Upper lobe of right lung (tissue), 1 donor: ENCODE measurements around the gene EDIL3. TPM values are rescaled to one million over a fixed set of nuclear protein-coding genes. Genes with fewer than 3 reads are reported as not detected.
"Not testable (repeated sequence)": the region's sequence is repeated elsewhere in the genome, so short reads cannot be mapped to it uniquely, and the experiment has no call there.

Experiments used
- ATAC-seq: fragments of 200-7000 bp; cut with Tn5 transposase; one replicate; pipeline ENCODE4 v1.9.1; 2020; ENCODE audit warnings: mild to moderate bottlenecking, moderate library complexity
- DNase-seq: peaks from one replicate; pipeline ENCODE4 v3.0.0-alpha.2; 2020
- H3K27ac ChIP-seq: fragments of 200-600 bp; one replicate; pipeline ENCODE4 v1.8.0; 2022
- H3K27me3 ChIP-seq: fragments of 200-600 bp; one replicate; pipeline ENCODE4 v1.8.0; 2022; ENCODE audit warnings: mild to moderate bottlenecking
- H3K36me3 ChIP-seq: fragments of 200-600 bp; one replicate; pipeline ENCODE4 v1.8.0; 2022
- H3K4me1 ChIP-seq: fragments of 200-600 bp; one replicate; pipeline ENCODE4 v1.8.0; 2022
- H3K4me3 ChIP-seq: fragments of 200-600 bp; one replicate; pipeline ENCODE4 v1.8.0; 2022; ENCODE audit warnings: mild to moderate bottlenecking
- H3K9me3 ChIP-seq: fragments of 200-600 bp; one replicate; pipeline ENCODE4 v1.8.0; 2022
- intact Hi-C: fragments of 100-400 bp; cut with DNase I; formaldehyde crosslinking; loops from one replicate; pipeline ENCODE4 v1.11.0; 2022
- total RNA-seq: library from RNA; stranded (reverse); fragmentation: NEBNext Ultra II Directional; extraction: Animal tissue kit (Norgen Biotek cat#: 25700); gene quantifications from one replicate; pipeline ENCODE4 v1.2.1, GENCODE V29; 2021
- TF ChIP-seq, protein P1 (sequence below): fragments of 200-600 bp; IDR thresholded peaks from one replicate; pipeline ENCODE4 v1.8.0; 2022; ENCODE audit warnings: antibody characterized with exemption
- donor health status: DM: no; HTN: yes; CAD: no; lungs with severe emphysema.

The EDIL3 gene
- total RNA-seq, 1 donor from 2014 or later, result 42.4 TPM

DNA sequence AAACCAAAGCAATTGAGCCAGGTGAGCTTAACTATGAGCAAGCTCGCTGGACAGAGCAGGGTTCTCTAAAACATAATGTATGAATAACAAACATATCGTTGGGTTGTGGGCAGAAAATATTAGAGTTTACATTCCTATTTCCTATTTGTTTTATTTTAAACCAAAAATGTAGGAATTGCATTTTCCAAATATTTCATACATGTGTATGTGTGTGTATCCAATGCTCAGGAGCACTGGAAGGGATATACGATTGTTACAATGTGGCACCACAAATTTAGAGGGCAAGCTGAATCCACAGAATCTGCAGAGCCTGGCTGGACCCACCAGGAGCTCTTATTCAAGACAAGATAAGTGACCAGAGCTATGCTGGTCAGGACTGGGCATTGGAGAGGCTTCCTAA is 338.7 kb downstream of the EDIL3 start:
- DNase-seq (no peak), ATAC-seq (no peak)
- H3K4me3 ChIP-seq, result no peak overlapping the region
- H3K27me3 ChIP-seq, result no peaks in the 10 kb centered on the region
- TF ChIP-seq, protein P1, sequence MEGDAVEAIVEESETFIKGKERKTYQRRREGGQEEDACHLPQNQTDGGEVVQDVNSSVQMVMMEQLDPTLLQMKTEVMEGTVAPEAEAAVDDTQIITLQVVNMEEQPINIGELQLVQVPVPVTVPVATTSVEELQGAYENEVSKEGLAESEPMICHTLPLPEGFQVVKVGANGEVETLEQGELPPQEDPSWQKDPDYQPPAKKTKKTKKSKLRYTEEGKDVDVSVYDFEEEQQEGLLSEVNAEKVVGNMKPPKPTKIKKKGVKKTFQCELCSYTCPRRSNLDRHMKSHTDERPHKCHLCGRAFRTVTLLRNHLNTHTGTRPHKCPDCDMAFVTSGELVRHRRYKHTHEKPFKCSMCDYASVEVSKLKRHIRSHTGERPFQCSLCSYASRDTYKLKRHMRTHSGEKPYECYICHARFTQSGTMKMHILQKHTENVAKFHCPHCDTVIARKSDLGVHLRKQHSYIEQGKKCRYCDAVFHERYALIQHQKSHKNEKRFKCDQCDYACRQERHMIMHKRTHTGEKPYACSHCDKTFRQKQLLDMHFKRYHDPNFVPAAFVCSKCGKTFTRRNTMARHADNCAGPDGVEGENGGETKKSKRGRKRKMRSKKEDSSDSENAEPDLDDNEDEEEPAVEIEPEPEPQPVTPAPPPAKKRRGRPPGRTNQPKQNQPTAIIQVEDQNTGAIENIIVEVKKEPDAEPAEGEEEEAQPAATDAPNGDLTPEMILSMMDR, result no peak
- peaks cover 6% of the 10 kb centered on the region for H3K9me3 ChIP-seq
- no peaks in the 10 kb centered on the region for H3K36me3 ChIP-seq
- H3K4me1 ChIP-seq, result no peaks in the 10 kb centered on the region
- intact Hi-C loops, result no loop called here
- no peak overlapping the region for H3K27ac ChIP-seq

DNA sequence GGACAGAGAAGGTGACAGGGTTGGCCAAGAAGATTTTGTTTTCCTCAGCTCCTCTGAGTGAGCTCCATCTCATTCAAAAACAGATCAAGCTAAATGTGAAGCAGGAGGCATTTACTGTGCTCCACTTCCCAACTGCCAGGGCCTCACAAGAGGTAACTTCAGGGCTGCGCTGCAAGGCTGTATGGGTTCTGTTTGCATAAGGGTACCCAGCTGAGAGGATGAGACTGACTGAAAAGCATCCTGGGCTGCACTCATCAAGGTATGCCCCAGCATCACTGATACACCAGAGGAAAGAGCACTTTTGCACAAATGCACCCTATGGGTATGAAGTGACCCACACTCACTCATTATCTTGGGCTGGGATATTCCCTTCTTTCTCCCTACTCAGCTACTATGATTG is 347.8 kb downstream of the EDIL3 start:
- Histone ChIP-seq H3K4me3 (no peak overlapping the region), H3K4me1 (no peaks in the 10 kb centered on the region), H3K36me3 (no peaks in the 10 kb centered on the region), H3K27ac (no peak overlapping the region), H3K27me3 (no peaks in the 10 kb centered on the region), H3K9me3 (no peaks in the 10 kb centered on the region)
- ATAC-seq, result no peak
- intact Hi-C loops, result no loop called here
- DNase-seq, result no peak
- TF ChIP-seq, protein P1, result no peak

DNA sequence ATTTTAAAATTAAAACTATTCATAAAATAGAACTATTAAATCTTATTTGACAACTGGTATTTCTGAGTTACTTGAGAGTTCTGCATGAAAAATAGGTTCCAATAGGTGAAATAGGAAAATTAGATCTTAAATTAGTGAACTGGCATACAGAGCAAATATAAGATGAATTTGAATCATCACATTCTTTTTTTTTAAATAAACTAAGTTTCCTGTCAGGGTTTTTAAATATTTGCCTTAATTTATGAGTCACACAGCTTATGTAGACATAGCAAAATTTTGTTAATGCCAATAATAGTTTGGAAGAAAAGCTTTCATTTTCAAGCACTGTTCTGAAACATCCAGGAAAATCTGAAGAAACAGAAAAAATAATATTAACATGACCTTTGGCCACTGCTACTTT is 352.4 kb downstream of the EDIL3 start:
- no peaks in the 10 kb centered on the region for H3K9me3 ChIP-seq
- DNase-seq (no peak), ATAC-seq (no peak)
- no peaks in the 10 kb centered on the region for H3K36me3 ChIP-seq
- H3K4me3 ChIP-seq, result no peak overlapping the region
- intact Hi-C loops, result no loop called here
- H3K4me1 ChIP-seq, result no peaks in the 10 kb centered on the region
- TF ChIP-seq, protein P1, result no peak
- H3K27me3 ChIP-seq, result no peaks in the 10 kb centered on the region
- H3K27ac ChIP-seq, result no peak overlapping the region

DNA sequence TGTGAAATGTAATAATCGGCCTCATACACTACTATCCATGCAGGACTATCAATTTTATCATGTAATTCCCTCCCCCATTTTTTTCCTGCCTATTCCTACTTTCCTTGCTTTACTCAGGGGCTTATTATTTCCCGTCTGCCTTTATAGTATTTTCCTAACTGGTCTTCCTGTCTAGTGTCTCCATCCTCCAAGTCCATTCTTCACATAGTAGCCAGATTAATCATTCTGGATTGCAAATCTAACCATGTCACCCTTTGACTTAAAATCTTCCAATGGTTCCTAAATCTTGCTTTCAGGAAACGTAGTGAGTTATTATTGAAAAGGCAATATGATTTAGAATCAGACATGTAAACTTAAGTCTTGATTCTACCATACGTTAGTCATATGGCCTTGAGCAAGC is 356.6 kb downstream of the EDIL3 start:
- ATAC-seq, result no peak
- Histone ChIP-seq H3K4me1 (no peaks in the 10 kb centered on the region), H3K4me3 (no peak overlapping the region), H3K36me3 (no peaks in the 10 kb centered on the region), H3K27ac (no peak overlapping the region), H3K9me3 (no peaks in the 10 kb centered on the region), H3K27me3 (no peaks in the 10 kb centered on the region)
- TF ChIP-seq, protein P1, result no peak
- intact Hi-C loops, result no loop called here
- DNase-seq, result no peak

DNA sequence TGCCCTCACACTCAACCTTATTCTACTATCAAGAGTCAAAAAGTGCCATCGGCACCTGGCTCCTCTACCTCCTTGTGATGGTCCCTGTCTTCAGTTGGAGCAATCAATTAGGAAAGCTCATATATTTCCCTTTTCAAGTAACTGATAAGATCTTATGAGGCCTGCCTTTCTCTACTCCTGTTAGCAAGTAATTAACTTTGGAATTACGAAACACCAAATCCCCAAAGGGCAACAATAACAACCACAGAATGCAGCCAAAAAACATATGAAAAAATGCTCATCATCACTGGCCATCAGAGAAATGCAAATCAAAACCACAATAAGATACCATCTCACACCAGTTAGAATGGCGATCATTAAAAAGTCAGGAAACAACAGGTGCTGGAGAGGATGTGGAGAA is 366.2 kb downstream of the EDIL3 start:
- H3K36me3 ChIP-seq, DNase-seq, H3K4me3 ChIP-seq, ATAC-seq, H3K9me3 ChIP-seq, H3K27me3 ChIP-seq, intact Hi-C loops, H3K27ac ChIP-seq, H3K4me1 ChIP-seq: not testable (repeated sequence)

DNA sequence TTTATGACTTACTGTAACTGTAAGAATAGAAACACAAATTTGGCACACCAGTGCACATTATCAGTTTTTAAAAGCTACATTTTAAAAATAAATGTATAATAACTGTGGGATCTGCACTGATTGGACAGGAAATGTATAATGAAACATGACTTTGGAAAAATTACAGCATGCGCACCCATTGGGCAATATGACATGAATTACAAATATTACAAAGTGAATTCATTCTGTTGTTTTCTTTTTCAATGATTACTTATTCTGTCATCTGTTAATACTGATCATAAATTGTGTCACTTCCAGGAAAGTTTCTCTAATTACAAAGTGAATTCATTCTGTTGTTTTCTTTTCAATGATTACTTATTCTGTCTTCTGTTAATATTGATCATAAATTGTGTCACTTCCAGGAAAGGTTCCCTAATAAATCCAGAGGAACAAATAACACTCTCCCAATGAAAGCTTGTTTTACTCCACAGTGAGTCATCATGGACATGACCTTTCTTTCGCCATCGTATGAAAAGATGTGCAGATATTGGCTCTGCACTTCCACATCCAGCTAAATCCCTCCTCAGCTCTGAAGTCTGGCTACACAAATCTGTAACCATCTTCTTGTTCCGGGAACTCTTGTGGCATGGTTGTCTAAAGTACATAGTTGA is 367.0 kb downstream of the EDIL3 start:
- H3K27ac ChIP-seq, result no peak overlapping the region
- no peaks in the 10 kb centered on the region for H3K27me3 ChIP-seq
- no peak for ATAC-seq
- H3K4me1 ChIP-seq, result no peaks in the 10 kb centered on the region
- DNase-seq, result no peak
- TF ChIP-seq, protein P1, result no peak
- H3K4me3 ChIP-seq, result no peak overlapping the region
- no peaks in the 10 kb centered on the region for H3K36me3 ChIP-seq
- intact Hi-C loops, result no loop called here
- no peaks in the 10 kb centered on the region for H3K9me3 ChIP-seq
